Muscle of leg (tissue), 11 donors: ENCODE results near the gene SLC38A7. TPM values are rescaled to one million over a fixed set of nuclear protein-coding genes. Genes with fewer than 3 reads are reported as not detected.
"Not testable (repeated sequence)": the region's sequence is repeated elsewhere in the genome, so short reads cannot be mapped to it uniquely, and the experiment has no call there.

ENCODE experiments used
- DNase-seq: peaks from one replicate; pipeline ENCODE4 v3.0.0; 2013
- H3K27ac ChIP-seq: one replicate; pipeline ENCODE4 v1.5.1; 2013; ENCODE audit warnings: mild to moderate bottlenecking, low read length, control low read depth
- H3K27me3 ChIP-seq: one replicate; pipeline ENCODE4 v1.6.1; 2013; ENCODE audit warnings: low read length; ENCODE audit not compliant: control insufficient read depth, insufficient read depth
- H3K36me3 ChIP-seq: one replicate; pipeline ENCODE4 v1.6.1; 2013; ENCODE audit warnings: low read length; ENCODE audit not compliant: control insufficient read depth, insufficient read depth
- H3K4me1 ChIP-seq: one replicate; pipeline ENCODE4 v1.6.1; 2013; ENCODE audit warnings: low read length; ENCODE audit not compliant: control insufficient read depth, insufficient read depth
- H3K4me3 ChIP-seq: one replicate; pipeline ENCODE4 v1.5.1; 2013; ENCODE audit warnings: low read length, control low read depth
- H3K9me3 ChIP-seq: replicated peaks from 2 replicates; pipeline ENCODE4 v1.6.1; 2013; ENCODE audit warnings: low read depth, low read length; ENCODE audit not compliant: control insufficient read depth
- WGBS: methylation state at CpG from one replicate; pipeline ENCODE4 v1.1.5; 2013; ENCODE audit warnings: missing lambda C conversion rate; ENCODE audit not compliant: insufficient coverage; 5-methylcytosine and 5-hydroxymethylcytosine counted together
- polyA plus RNA-seq, 8 donors: library from polyadenylated mRNA; unstranded; fragments of 120-200 nt; gene quantifications; one replicate each; pipeline versions ENCODE4 v1.2.1 to v1.2.3, GENCODE V29; 2013; ENCODE audit warnings: inconsistent platforms in 1 of 8, low replicate concordance in 1 of 8; ENCODE audit not compliant: insufficient read length in 8 of 8, insufficient read depth in 1 of 8
- total RNA-seq: library from RNA; stranded (reverse); fragments of 120-200 nt; gene quantifications from one replicate; pipeline ENCODE4 v1.2.4, GENCODE V29; 2013

The SLC38A7 gene
- total and polyA plus RNA-seq, 9 donors: 5.8 to 10.1 (median 7.6) TPM

GRCh38 chr16:58679763-58680162 lies 4.8 kb downstream of the SLC38A7 start:
- 93% methylated on average over 14 of the region's 16 CpGs for WGBS
- no peak for DNase-seq
- Histone ChIP-seq H3K9me3 (no peaks in the 10 kb centered on the region), H3K27ac (no peak overlapping the region), H3K4me3 (no peak overlapping the region), H3K4me1 (peaks cover 12% of the 10 kb centered on the region), H3K27me3 (no peaks in the 10 kb centered on the region), H3K36me3 (peaks cover 25% of the 10 kb centered on the region)

DNA sequence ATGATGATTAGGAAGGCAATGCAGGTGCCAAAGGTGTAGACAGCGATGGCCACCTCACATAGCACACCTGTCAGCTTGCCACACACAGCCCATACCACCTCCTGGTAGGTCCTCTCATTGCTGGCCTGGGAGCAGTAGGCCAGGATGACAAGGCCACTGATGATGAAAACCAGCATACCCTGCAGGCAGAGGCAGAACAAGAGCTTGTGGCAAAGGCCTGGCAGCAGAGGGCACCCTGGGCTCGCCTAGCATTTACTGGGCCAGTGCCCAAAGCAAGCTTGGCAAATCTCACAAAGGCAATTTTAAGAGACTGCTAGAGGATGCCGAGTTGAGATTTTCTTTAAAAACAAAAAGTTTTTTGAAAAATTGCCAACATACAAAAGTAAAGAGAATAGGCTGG lies 5.9 kb downstream of the SLC38A7 start:
- Histone ChIP-seq H3K27ac (no peak overlapping the region), H3K4me3 (no peak overlapping the region), H3K9me3 (no peaks in the 10 kb centered on the region), H3K4me1 (peaks cover 4% of the 10 kb centered on the region), H3K36me3 (peaks cover 35% of the 10 kb centered on the region), H3K27me3 (no peaks in the 10 kb centered on the region)
- WGBS: 86% methylated on average over 2 of the region's 3 CpGs
- no peak for DNase-seq

DNA sequence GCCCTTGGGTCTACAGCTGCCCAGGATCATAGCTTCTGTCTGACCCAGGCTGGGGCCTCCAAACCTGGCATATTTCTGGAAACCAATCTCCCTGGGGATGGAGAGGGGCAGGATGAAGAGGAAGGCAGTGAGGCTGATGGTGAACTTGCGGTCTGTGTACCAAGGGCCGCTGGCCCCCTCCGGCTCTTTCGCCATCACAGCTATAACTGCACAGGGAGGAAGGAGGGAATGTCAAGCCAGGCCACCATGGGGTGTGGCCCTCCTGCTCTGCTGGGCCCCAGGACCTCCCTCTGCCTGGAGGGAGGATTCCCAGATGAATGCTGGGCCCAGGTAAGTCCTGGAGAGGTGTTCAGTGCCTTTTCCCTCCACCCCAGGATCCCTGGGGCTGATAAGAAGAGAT lies 6.3 kb downstream of the SLC38A7 start:
- Histone ChIP-seq H3K27me3 (no peaks in the 10 kb centered on the region), H3K4me1 (no peaks in the 10 kb centered on the region), H3K4me3 (no peak overlapping the region), H3K27ac (no peak overlapping the region), H3K36me3 (peaks cover 35% of the 10 kb centered on the region), H3K9me3 (no peaks in the 10 kb centered on the region)
- 100% methylated on average over 4 of the region's 4 CpGs for WGBS
- DNase-seq: no peak

DNA sequence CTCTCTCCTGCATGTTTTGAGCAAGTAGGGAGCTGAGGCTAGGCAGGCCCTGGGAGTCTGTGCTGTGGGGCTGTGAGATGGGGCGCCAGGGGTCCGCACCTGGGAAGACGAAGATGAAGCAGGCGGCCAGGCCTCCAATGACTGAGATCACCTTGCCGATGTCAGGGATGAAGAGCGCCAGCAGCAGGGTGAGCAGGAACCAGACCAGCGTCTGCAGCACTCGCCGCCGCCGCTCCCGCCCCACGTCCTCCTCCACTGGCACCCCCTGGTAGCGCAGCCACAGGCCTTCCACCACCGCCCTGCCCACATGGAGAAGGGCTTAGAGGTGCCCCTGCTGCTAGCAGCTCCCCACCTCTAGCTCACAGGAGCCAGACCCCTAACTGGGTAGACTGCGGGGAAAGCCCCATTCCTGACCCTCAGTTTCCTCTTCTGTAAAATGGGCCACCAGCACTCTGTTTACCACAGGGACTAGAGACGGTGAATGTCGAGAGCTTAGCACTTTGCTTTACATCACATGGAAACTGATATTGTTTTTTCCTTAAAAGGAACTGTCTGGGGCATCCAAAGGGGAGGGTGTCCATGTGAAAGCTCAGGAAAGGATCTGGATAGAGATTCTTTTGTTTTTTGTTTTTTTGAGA lies 13.5 kb downstream of the SLC38A7 start:
- no peak overlapping the region for H3K27ac ChIP-seq
- H3K27me3 ChIP-seq: no peaks in the 10 kb centered on the region
- no peaks in the 10 kb centered on the region for H3K4me1 ChIP-seq
- H3K9me3 ChIP-seq: no peaks in the 10 kb centered on the region
- no peak overlapping the region for H3K4me3 ChIP-seq
- H3K36me3 ChIP-seq: peaks cover 38% of the 10 kb centered on the region
- DNase-seq: no peak
- WGBS: 95% methylated on average over 9 of the region's 18 CpGs

- no peak overlapping the region for H3K4me3 ChIP-seq
- no peak for DNase-seq
- H3K9me3 ChIP-seq: no peaks in the 10 kb centered on the region
- no peaks in the 10 kb centered on the region for H3K4me1 ChIP-seq
- no peak overlapping the region for H3K27ac ChIP-seq
- H3K36me3 ChIP-seq: peaks cover 38% of the 10 kb centered on the region
- H3K27me3 ChIP-seq: no peaks in the 10 kb centered on the region
Measured at GRCh38 chr16:58670177-58670576, 14.4 kb downstream of the SLC38A7 start.

- DNase-seq: no peak
- Histone ChIP-seq H3K9me3 (no peaks in the 10 kb centered on the region), H3K27me3 (no peaks in the 10 kb centered on the region), H3K4me3 (no peak overlapping the region), H3K4me1 (no peaks in the 10 kb centered on the region), H3K27ac (no peak overlapping the region), H3K36me3 (peaks cover 18% of the 10 kb centered on the region)
- 71% methylated on average over 8 of the region's 8 CpGs for WGBS
Measured at GRCh38 chr16:58665200-58665599, 19.4 kb downstream of the SLC38A7 start.

DNA sequence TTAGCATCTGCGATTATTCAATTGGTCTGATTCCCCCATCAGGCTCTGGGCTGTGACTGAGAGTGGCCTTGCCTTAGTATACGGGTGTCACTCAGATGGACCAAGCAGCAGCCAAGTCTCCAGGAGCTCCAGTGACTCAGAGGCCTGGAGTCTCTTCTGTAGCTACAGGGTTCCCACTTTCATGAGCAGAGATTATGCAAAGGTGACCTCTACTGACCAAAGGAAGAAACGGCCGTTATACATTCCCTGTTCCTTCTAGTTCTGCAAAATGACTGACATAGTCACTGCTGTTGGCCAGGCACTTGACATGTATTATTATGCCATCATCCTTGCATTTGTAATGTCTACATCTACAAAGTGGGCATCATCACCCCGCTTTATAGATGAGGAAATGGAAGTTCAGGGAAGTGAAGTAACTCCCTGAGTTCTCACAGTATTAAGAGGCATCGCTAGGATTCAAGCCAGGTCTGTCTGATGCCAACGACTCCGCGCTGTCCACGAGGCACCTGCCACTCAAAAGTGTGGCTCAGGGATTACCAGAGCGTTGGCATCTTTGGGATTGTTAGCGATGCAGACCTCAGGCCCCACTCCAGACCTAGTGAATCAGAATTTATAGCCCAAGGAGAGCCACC lies 23.3 kb downstream of the SLC38A7 start:
- Histone ChIP-seq H3K9me3 (no peaks in the 10 kb centered on the region), H3K4me3 (no peak overlapping the region), H3K36me3 (no peaks in the 10 kb centered on the region), H3K27me3 (no peaks in the 10 kb centered on the region), H3K27ac (no peak overlapping the region), H3K4me1 (no peaks in the 10 kb centered on the region)
- 39% methylated on average over 8 of the region's 12 CpGs for WGBS
- peak; percentile 88 for DNase-seq

- WGBS: 87% methylated on average over 3 of the region's 11 CpGs
- not testable (repeated sequence) for DNase-seq, H3K27me3 ChIP-seq, H3K27ac ChIP-seq, H3K4me3 ChIP-seq, H3K4me1 ChIP-seq, H3K36me3 ChIP-seq, H3K9me3 ChIP-seq
Measured at GRCh38 chr16:58659911-58660310, 24.7 kb downstream of the SLC38A7 start.

GRCh38 chr16:58658796-58659211 lies 25.8 kb downstream of the SLC38A7 start:
- Histone ChIP-seq H3K27me3 (no peaks in the 10 kb centered on the region), H3K9me3 (no peaks in the 10 kb centered on the region), H3K27ac (no peak overlapping the region), H3K4me1 (no peaks in the 10 kb centered on the region), H3K4me3 (no peak overlapping the region), H3K36me3 (no peaks in the 10 kb centered on the region)
- no peak for DNase-seq
- no CpG with 5 or more reads among the region's 3 CpGs for WGBS

GRCh38 chr16:58656899-58657298 lies 27.7 kb downstream of the SLC38A7 start:
- Histone ChIP-seq H3K36me3 (no peaks in the 10 kb centered on the region), H3K27ac (no peak overlapping the region), H3K9me3 (no peaks in the 10 kb centered on the region), H3K4me3 (no peak overlapping the region), H3K4me1 (no peaks in the 10 kb centered on the region), H3K27me3 (no peaks in the 10 kb centered on the region)
- no peak for DNase-seq
- no CpG with 5 or more reads among the region's 4 CpGs for WGBS

GRCh38 chr16:58655215-58655596 lies 29.4 kb downstream of the SLC38A7 start:
- no CpG with 5 or more reads among the region's 8 CpGs for WGBS
- H3K36me3 ChIP-seq: no peaks in the 10 kb centered on the region
- DNase-seq: no peak
- H3K4me3 ChIP-seq: no peak overlapping the region
- no peak overlapping the region for H3K27ac ChIP-seq
- H3K27me3 ChIP-seq: no peaks in the 10 kb centered on the region
- no peaks in the 10 kb centered on the region for H3K4me1 ChIP-seq
- no peaks in the 10 kb centered on the region for H3K9me3 ChIP-seq
